Hepatic stellate cell (primary cell): ENCODE results near the gene SDF2L1.
A peak's percentile ranks its signal among the peaks of the same experiment; 100 is the strongest.
"Not testable (repeated sequence)": the region's sequence is repeated elsewhere in the genome, so short reads cannot be mapped to it uniquely, and the experiment has no call there.

Experiments
- DNase-seq: peaks from one replicate; pipeline ENCODE4 v3.0.0; 2011; ENCODE audit warnings: low spot score

The SDF2L1 gene

DNA sequence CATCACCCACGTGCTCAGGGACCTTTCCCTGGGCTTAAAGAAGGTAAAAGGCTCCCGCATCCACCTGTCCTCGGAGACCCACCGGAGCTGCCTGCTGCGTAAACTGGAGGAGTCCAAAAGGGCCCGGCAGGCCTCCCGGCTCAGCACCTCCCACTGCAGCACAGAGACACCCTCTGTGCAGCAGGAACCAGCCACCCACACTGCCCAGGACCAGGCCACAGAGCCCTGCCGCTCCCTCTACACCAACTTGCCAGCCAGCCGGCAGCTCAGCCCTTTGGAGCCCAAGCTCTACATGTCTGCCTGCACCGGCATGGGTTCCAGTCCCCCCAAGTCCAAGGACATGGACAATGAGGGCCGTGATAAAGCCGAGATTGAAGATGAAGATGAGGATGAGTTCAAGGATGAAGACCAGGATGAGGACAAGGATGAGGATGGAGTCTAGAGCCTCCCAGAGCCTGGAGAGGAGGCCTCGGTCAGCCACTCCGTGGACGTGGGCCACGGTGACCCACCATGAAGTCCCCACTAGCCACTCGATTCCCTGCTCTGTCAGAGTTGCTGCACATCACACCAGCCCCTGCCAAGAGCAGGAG, 5.4 kb upstream of the SDF2L1 start:
- DNase-seq, result no peak

- DNase-seq, result not testable (repeated sequence)
These were observed 4.7 kb upstream of the SDF2L1 start for GRCh38 chr22:21637450-21637849.

DNA sequence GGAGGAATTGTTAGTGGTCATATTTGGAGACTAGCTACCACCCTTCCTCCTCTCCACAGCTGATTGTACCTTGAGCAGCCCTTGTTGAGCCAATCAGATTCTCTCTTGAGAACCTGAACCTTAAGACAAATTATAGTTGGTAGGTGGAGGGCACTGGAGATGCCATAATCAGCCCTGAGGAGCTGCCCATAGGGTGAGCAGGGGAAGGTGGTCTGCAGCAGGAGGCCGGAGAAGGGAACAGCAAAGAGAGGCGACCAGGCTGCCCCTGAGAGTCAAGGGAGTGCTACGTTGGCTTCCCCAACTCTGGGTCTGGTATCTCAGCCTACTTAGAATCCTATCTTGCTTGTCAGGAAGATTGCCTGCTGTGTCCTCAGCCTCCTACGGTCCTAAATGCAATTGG, 2.7 kb upstream of the SDF2L1 start:
- DNase-seq, result no peak

GRCh38 chr22:21640810-21641209, 1.3 kb upstream of the SDF2L1 start:
- DNase-seq, result no peak

DNA sequence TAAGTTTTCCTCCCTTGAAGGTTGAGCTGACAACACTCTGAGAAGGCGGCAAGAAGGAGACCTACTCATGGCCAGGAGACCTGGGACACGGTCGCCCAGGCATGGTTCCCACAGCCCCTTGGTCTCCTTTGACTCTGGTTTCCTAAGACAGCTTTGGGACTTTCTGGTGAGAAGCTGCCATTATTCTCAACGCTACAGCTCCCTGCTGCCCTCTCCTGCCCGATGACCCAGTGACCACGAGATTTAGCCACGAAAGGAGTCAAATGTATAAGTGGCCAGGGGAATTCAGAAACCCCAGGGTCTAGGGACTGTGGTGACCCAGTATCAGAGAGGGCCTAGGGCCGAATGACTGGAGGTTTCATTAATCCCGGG, 699 bp upstream of the SDF2L1 start:
- peak; percentile 74 for DNase-seq

DNA sequence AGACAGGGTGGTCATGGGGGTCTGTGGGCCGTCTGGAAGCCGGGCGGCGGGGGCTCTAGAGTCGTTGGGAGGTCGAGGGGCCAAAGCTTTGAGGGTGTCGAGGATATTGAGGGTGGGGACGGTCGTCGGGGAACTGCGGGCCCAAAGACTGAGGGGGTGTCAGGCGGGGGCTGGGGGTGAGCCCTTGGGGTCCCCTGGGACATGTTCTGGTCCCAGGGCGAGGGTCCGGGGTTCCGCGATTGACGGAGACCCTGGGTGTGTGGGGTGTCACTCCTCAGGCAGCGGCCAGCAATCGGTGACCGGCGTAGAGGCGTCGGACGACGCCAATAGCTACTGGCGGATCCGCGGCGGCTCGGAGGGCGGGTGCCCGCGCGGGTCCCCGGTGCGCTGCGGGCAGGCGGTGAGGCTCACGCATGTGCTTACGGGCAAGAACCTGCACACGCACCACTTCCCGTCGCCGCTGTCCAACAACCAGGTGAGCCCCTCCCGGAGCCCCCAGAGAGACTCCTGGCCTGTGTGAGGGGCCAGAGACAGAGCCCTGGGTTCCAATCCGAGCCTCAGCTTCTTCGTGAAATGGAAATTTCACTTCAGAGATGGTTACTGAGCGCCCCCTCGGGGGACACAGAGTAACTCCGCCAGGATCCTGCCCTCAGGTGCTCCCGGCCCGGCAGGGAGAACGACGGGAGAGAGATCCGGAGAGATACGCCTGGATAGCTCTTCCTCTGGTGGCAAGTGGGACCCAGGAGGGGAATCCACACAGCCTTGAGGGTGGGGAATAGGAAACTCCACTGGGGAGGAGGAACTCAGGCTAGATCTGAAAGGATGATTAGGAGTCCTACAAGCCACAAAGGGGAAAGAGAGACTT, 714 bp downstream of the SDF2L1 start:
- DNase-seq, result peak; percentile 69

- no peak for DNase-seq
These were observed 1.6 kb downstream of the SDF2L1 start for GRCh38 chr22:21643533-21644357.

- not testable (repeated sequence) for DNase-seq
These were observed 3.4 kb downstream of the SDF2L1 start for GRCh38 chr22:21645513-21645912.

- peak; percentile 81 for DNase-seq
These were observed 4.8 kb downstream of the SDF2L1 start for GRCh38 chr22:21646608-21647590.

DNA sequence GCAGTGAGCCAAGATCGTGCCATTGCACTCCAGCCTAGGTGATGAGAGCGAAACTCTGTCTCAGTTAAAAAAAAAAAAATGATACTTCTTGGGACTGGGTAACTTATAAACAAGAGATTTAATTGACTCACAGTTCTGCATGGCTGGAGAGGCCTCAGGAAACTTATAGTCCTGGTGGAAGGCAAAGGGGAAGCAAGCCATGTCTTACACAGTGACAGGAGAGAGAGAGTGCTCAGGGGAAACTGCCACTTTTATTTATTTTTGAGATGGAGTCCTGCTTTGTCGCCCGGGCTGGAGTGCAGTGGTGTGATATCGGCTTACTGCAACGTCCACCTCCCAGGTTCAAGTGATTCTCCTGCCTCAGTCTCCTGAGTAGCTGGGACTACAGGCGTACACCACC, 8.2 kb downstream of the SDF2L1 start:
- DNase-seq, result no peak

- no peak for DNase-seq
These were observed 8.9 kb downstream of the SDF2L1 start for GRCh38 chr22:21650823-21651520.

- peak; percentile 41 for DNase-seq
These were observed 9.5 kb downstream of the SDF2L1 start for GRCh38 chr22:21651521-21652009.

DNA sequence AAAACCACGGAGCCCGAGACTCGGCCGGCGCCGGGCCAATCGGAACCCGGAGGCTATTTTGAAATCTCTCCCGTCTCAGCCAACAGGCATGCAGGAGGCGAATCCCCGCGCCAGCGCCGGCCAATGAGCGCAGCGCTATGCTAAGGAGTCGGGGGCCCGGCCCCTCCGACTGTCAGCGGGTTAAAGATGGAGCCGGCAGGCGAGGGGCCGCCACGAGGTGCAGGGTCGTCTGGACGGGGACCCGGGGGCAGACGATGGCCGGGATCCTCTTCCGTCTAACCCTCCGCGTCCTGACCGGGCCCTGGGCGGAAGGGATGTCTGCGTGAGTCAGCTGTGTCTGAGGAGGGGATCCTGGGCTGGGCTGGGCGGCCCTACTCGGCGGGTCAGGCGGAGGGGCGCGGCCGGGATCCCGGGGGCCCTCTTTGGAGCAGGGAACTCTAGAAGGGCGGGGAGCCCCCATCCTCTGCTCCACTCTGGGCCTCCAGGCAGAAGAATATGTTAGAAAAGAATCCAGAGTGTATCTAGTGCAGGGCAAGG, 10.0 kb downstream of the SDF2L1 start:
- DNase-seq, result peak; percentile 97

DNA sequence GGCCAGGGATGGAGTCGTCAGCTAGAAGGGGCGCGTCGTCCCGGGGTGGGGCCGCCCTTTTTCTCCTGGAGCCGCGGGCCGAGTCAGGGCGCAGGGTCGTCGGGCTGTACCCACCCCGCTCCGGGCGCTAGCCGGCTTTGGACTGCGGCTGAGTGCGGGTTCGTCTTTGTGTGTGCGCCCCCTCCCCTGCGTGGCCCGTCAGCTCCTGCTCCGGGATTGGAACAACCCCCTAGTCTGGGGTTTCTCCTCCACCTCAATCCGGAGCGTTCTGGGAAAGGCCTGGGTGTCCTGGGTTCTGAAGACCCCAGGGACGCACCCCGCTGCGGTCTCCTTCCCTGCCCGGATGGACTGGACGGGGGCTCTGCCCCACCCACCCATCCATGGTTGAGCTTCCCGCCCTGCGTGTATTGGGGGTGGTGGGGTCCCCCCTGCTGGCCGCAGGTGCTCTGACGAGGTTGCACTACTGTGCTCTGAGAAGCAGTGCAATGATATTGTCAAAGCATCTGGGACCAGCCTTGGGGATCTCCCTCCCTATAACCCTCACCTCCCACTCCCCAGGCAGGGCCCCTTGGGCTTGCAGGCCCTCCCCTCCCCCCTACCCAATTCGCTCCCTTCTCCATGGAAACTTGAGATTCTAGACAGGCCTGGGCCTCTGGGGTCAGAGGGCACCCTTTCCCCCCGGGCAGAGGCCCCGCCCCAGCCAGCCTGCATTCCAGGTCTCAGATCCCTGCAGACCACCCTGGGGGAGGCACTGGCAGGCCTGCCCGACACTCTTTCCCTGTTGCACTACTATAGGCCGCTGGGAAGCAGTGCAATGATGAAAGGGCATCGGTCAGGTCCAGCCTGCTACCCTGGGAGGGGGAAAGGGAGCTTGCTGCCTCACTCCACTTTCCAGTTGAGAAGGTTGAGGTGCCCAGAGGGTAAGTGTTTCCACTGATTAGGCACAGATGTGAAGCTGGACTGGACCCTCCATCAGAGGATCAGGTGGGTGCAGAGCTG, 10.7 kb downstream of the SDF2L1 start:
- no peak for DNase-seq

DNA sequence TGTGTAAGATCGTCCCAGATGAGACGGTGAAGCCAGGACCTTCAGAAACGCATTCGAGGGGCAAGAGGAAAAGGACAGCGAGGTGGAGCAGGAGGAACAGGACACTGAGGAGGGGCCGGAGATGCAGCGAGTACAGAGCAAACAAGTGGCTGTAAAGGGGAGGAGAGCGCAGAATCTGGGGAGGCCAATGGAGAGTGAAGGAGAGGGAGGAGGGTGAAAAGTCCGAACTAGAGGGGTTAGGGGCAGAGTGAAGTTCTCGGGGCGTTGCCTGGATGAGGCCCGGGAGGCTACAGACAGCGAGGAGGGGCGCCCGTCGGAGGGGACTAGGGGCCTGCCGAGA, 14.9 kb downstream of the SDF2L1 start:
- DNase-seq, result no peak

GRCh38 chr22:21657360-21658032, 15.4 kb downstream of the SDF2L1 start:
- DNase-seq, result peak; percentile 85

GRCh38 chr22:21659864-21660525, 17.9 kb downstream of the SDF2L1 start:
- no peak for DNase-seq

- no peak for DNase-seq
These were observed 18.8 kb downstream of the SDF2L1 start for GRCh38 chr22:21660904-21661303.
